Liver (tissue), 9 donors: ENCODE results near the gene PDGFA. TPM values are rescaled to one million over a fixed set of nuclear protein-coding genes. Genes with fewer than 3 reads are reported as not detected.

Experiments used
- DNase-seq: peaks from one replicate; pipeline ENCODE4 v3.0.0-alpha.2; 2017; ENCODE audit warnings: low spot score
- H3K27ac ChIP-seq, 2 donors: one replicate each; pipeline ENCODE4 v1.7.0; 2013; ENCODE audit warnings: inconsistent platforms in 2 of 2, low read length in 2 of 2, control low read depth in 1 of 2, low read depth in 1 of 2, mild to moderate bottlenecking in 1 of 2
- H3K27me3 ChIP-seq, 4 donors: one replicate each; pipeline versions ENCODE4 v1.6.1 to v1.7.0; 2013; ENCODE audit warnings: low read length in 3 of 4, inconsistent platforms in 1 of 4, mild to moderate bottlenecking in 1 of 4, moderate library complexity in 1 of 4; ENCODE audit not compliant: control insufficient read depth in 4 of 4, insufficient read depth in 4 of 4
- H3K36me3 ChIP-seq, 4 donors: one replicate each; pipeline versions ENCODE4 v1.6.1 to v1.7.0; 2013; ENCODE audit warnings: low read length in 3 of 4, mild to moderate bottlenecking in 3 of 4, low read depth in 1 of 4, moderate library complexity in 1 of 4; ENCODE audit not compliant: control insufficient read depth in 4 of 4, insufficient read depth in 3 of 4
- H3K4me1 ChIP-seq, 4 donors: one replicate each; pipeline versions ENCODE4 v1.6.1 to v1.7.0; 2013; ENCODE audit warnings: low read length in 3 of 4, mild to moderate bottlenecking in 3 of 4, moderate library complexity in 1 of 4; ENCODE audit not compliant: control insufficient read depth in 4 of 4, insufficient read depth in 4 of 4
- H3K4me3 ChIP-seq, 3 donors: one replicate each; pipeline versions ENCODE4 v1.6.1 to v1.7.0; 2013; ENCODE audit warnings: low read length in 3 of 3, control low read depth in 1 of 3, low read depth in 1 of 3, mild to moderate bottlenecking in 1 of 3
- H3K9ac ChIP-seq, 2 donors: one replicate each; pipeline ENCODE4 v1.7.0; 2013; ENCODE audit warnings: low read length in 2 of 2, mild to moderate bottlenecking in 2 of 2, moderate library complexity in 2 of 2, control low read depth in 1 of 2, low read depth in 1 of 2
- H3K9me3 ChIP-seq, 4 donors: one replicate each; pipeline versions ENCODE4 v1.6.1 to v1.7.0; 2013; ENCODE audit warnings: low read length in 3 of 4; ENCODE audit not compliant: control insufficient read depth in 4 of 4
- CTCF ChIP-seq: fragments of 150-350 bp; IDR thresholded peaks from 2 replicates; pipeline ENCODE4 v1.5.1; 2017; ENCODE audit warnings: improper control_type of control experiment, low read depth, low read length; ENCODE audit not compliant: missing input control
- FOXA2 ChIP-seq: IDR thresholded peaks from 2 replicates; pipeline ENCODE4 v1.6.1; 2016; ENCODE audit warnings: antibody characterized with exemption
- GABPA ChIP-seq, 2 donors: IDR thresholded peaks in 1 of 2; conservative IDR thresholded peaks in 1 of 2; 2 replicates each; pipeline ENCODE4 v1.6.1; 2016; ENCODE audit warnings: antibody characterized with exemption in 2 of 2, mild to moderate bottlenecking in 1 of 2, moderate library complexity in 1 of 2
- HNF4A ChIP-seq, 2 donors: conservative IDR thresholded peaks; 2 replicates each; pipeline ENCODE4 v1.6.1; 2016; ENCODE audit warnings: antibody characterized with exemption in 2 of 2, mild to moderate bottlenecking in 2 of 2
- HNF4G ChIP-seq: IDR thresholded peaks from 2 replicates; pipeline ENCODE4 v1.6.1; 2016; ENCODE audit warnings: antibody characterized with exemption
- MAX ChIP-seq: IDR thresholded peaks from 2 replicates; pipeline ENCODE4 v1.6.1; 2016; ENCODE audit warnings: antibody characterized with exemption
- NR2F2 ChIP-seq: IDR thresholded peaks from 2 replicates; pipeline ENCODE4 v1.6.1; 2016; ENCODE audit warnings: antibody characterized with exemption
- RAD21 ChIP-seq, 2 donors: IDR thresholded peaks; 2 replicates each; pipeline ENCODE4 v1.6.1; 2016; ENCODE audit warnings: antibody characterized with exemption in 2 of 2, mild to moderate bottlenecking in 2 of 2
- REST ChIP-seq: IDR thresholded peaks from 2 replicates; pipeline ENCODE4 v1.6.1; 2016; ENCODE audit warnings: antibody characterized with exemption, mild to moderate bottlenecking
- RXRA ChIP-seq, 2 donors: IDR thresholded peaks; 2 replicates each; pipeline ENCODE4 v1.6.1; 2017 to 2018; ENCODE audit warnings: antibody characterized with exemption in 2 of 2, mild to moderate bottlenecking in 1 of 2
- TAF1 ChIP-seq: conservative IDR thresholded peaks from 2 replicates; pipeline ENCODE4 v1.6.1; 2016; ENCODE audit warnings: antibody characterized with exemption, mild to moderate bottlenecking
- ZBTB33 ChIP-seq: IDR thresholded peaks from 2 replicates; pipeline ENCODE4 v1.6.1; 2016; ENCODE audit warnings: antibody characterized with exemption
- WGBS: extraction: QIAGEN DNeasy Blood & Tissue Kit; methylation state at CpG from one replicate; pipeline ENCODE4 v1.1.7; 2013; 5-methylcytosine and 5-hydroxymethylcytosine counted together
- polyA plus RNA-seq, 2 donors: library from polyadenylated mRNA; stranded (reverse) in 1 of 2; unstranded in 1 of 2; fragments of 200-250 nt in 1 of 2; fragments of >200 nt in 1 of 2; fragmentation: Nextera tagmentation in 1 of 2; extraction: Ambion mirVana in 1 of 2; gene quantifications; one replicate each; pipeline versions ENCODE4 v1.2.1 to v1.2.3, GENCODE V29; 2013 to 2015
- total RNA-seq, 2 donors: library from RNA; depleted of rRNA; stranded (reverse); fragments of >200 nt; gene quantifications; one replicate each; pipeline ENCODE4 v1.2.3, GENCODE V29; 2014
- TF ChIP-seq, protein P1 (sequence below): IDR thresholded peaks from 2 replicates; pipeline ENCODE4 v1.6.1; 2016; ENCODE audit warnings: antibody characterized with exemption
- donor health status: healthy.
- donor health status: healthy.
- donor health status: healthy.
- donor health status: healthy.
- donor health status: healthy.

Gene PDGFA
- total and polyA plus RNA-seq, 4 donors: 1.4 to 5.1 (median 2.0) TPM

GRCh38 chr7:567305-567883 lies 47.7 kb upstream of the PDGFA start:
- no peak for DNase-seq
- H3K9me3 ChIP-seq: no peaks in the 10 kb centered on the region
- H3K9ac ChIP-seq: no peak overlapping the region
- H3K27me3 ChIP-seq: no peaks in the 10 kb centered on the region
- no peak overlapping the region for H3K27ac ChIP-seq
- H3K4me1 ChIP-seq: no peaks in the 10 kb centered on the region
- no peaks in the 10 kb centered on the region for H3K36me3 ChIP-seq
- no peak overlapping the region for H3K4me3 ChIP-seq
- TF ChIP-seq, protein P1, sequence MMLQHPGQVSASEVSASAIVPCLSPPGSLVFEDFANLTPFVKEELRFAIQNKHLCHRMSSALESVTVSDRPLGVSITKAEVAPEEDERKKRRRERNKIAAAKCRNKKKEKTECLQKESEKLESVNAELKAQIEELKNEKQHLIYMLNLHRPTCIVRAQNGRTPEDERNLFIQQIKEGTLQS: no peak
- over 99% methylated on average over 2 of the region's 3 CpGs for WGBS

DNA sequence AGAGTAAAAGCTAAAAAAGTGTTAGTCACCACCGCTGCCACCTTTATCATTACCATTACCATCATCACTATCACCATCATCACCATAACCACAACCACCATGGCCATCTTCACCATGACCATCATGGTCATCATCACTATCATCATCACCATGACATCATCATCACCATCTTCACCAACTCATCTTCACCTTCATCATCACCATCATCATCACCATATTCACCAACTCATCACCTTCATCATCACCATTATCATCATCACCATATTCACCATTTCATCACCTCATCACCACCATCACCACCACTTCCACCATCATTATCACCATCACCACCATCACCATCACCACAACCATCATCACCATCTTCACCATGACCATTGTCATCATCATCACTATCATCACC lies 46.5 kb upstream of the PDGFA start:
- Histone ChIP-seq H3K9me3 (no peaks in the 10 kb centered on the region), H3K4me3 (no peak overlapping the region), H3K9ac (no peak overlapping the region), H3K4me1 (no peaks in the 10 kb centered on the region), H3K27ac (no peak overlapping the region), H3K36me3 (no peaks in the 10 kb centered on the region), H3K27me3 (no peaks in the 10 kb centered on the region)
- no peak for DNase-seq
- TF ChIP-seq RXRA (IDR thresholded peaks at IDR 0.05): no peak
- TF ChIP-seq MAX: no peak
- no peak for TF ChIP-seq HNF4G
- TF ChIP-seq FOXA2: no peak
- TF ChIP-seq NR2F2: no peak
- TF ChIP-seq HNF4A (conservative IDR thresholded peaks at IDR 0.05): no peak
- TF ChIP-seq GABPA (IDR thresholded peaks at IDR 0.05 in 1 of 2, conservative IDR thresholded peaks at IDR 0.05 in 1 of 2): no peak
- no peak for TF ChIP-seq TAF1
- TF ChIP-seq CTCF: no peak
- no peak for TF ChIP-seq REST
- TF ChIP-seq RAD21 (IDR thresholded peaks at IDR 0.05): no peak
- TF ChIP-seq ZBTB33: no peak
- 98% methylated on average over 1 of the region's 1 CpG for WGBS
